Measurements from ENCODE around the gene IL17RC.

The IL17RC gene

GRCh38 chr3:9902372-9903237 lies 14.3 kb upstream of the IL17RC start, which contains the start of gene IL17RE:
Gene IL17RE, plus strand, starts transcription at chr3:9902848. Its CDS starts 85 bp downstream, at chr3:9902933.
- DNase-seq, result no peak
- no peak for TF ChIP-seq EZH2phosphoT487 (IDR thresholded peaks at IDR 0.05; ENCODE audit: low read length)
- TF ChIP-seq CTCF (IDR thresholded peaks at IDR 0.05; ENCODE audit: low read length), result no peak
- TF ChIP-seq EZH2 (optimal IDR thresholded peaks at IDR 0.05; ENCODE audit: low read depth, low read length), result no peak
- no peak within 1 kb of the TSS for H3K9ac ChIP-seq (ENCODE audit: low read length)

GRCh38 chr3:9903238-9903624 lies 13.7 kb upstream of the IL17RC start:
- Histone ChIP-seq H4K20me1 (ENCODE audit: insufficient read depth, low read length) (no peaks in the 10 kb centered on the region), H3K79me2 (ENCODE audit: low read length) (no peaks in the 10 kb centered on the region), H3K9me2 (replicated peaks; ENCODE audit: insufficient read depth, low read length) (no peaks in the 10 kb centered on the region), H3K27ac (ENCODE audit: low read length) (no peak overlapping the region), H3K4me1 (ENCODE audit: low read length) (no peaks in the 10 kb centered on the region), H2AFZ (ENCODE audit: low read length) (no peak overlapping the region), H3K4me2 (ENCODE audit: low read depth, low read length) (no peak overlapping the region), H3K9ac (ENCODE audit: low read length) (no peak overlapping the region), H3K9me3 (replicated peaks; ENCODE audit: insufficient read depth, low read length) (no peaks in the 10 kb centered on the region), H3K27me3 (replicated peaks; ENCODE audit: insufficient read depth, low read length) (no peaks in the 10 kb centered on the region), H3K36me3 (replicated peaks; ENCODE audit: insufficient read depth, low read length) (no peaks in the 10 kb centered on the region), H3F3A (ENCODE audit: insufficient read depth, low read length) (no peaks in the 10 kb centered on the region), H3K4me3 (ENCODE audit: low read length) (no peak overlapping the region)
- no peak for DNase-seq
- TF ChIP-seq EZH2 (optimal IDR thresholded peaks at IDR 0.05; ENCODE audit: low read depth, low read length), result no peak
- TF ChIP-seq CTCF (IDR thresholded peaks at IDR 0.05; ENCODE audit: low read length), result no peak
- no peak for TF ChIP-seq EZH2phosphoT487 (IDR thresholded peaks at IDR 0.05; ENCODE audit: low read length)

More at GRCh38 chr3:9902372-9903237, 14.3 kb upstream of the IL17RC start, which contains the start of gene IL17RE:
- no peak within 1 kb of the TSS for H3K27ac ChIP-seq (ENCODE audit: low read length)
- H3K4me3 ChIP-seq (ENCODE audit: low read length), result no peak within 1 kb of the TSS
- H3K27me3 ChIP-seq (replicated peaks; ENCODE audit: insufficient read depth, low read length), result no peaks in the 10 kb centered on the region
- H3K79me2 ChIP-seq (ENCODE audit: low read length), result no peaks in the 10 kb centered on the region
- no peaks in the 10 kb centered on the region for H3K9me2 ChIP-seq (replicated peaks; ENCODE audit: insufficient read depth, low read length)
- H4K20me1 ChIP-seq (ENCODE audit: insufficient read depth, low read length), result no peaks in the 10 kb centered on the region
- no peaks in the 10 kb centered on the region for H3K36me3 ChIP-seq (replicated peaks; ENCODE audit: insufficient read depth, low read length)
- H3K4me1 ChIP-seq (ENCODE audit: low read length), result no peaks in the 10 kb centered on the region
- H3K9me3 ChIP-seq (replicated peaks; ENCODE audit: insufficient read depth, low read length), result no peaks in the 10 kb centered on the region
- H3K4me2 ChIP-seq (ENCODE audit: low read depth, low read length), result no peak within 1 kb of the TSS
- H2AFZ ChIP-seq (ENCODE audit: low read length), result no peak within 1 kb of the TSS
- H3F3A ChIP-seq (ENCODE audit: insufficient read depth, low read length), result no peaks in the 10 kb centered on the region

- H3K4me1 ChIP-seq (ENCODE audit: low read length), result no peaks in the 10 kb centered on the region
- no peak overlapping the region for H3K9ac ChIP-seq (ENCODE audit: low read length)
- no peaks in the 10 kb centered on the region for H3K9me2 ChIP-seq (replicated peaks; ENCODE audit: insufficient read depth, low read length)
- TF ChIP-seq EZH2phosphoT487 (IDR thresholded peaks at IDR 0.05; ENCODE audit: low read length) (no peak), CTCF (IDR thresholded peaks at IDR 0.05; ENCODE audit: low read length) (no peak), EZH2 (optimal IDR thresholded peaks at IDR 0.05; ENCODE audit: low read depth, low read length) (no peak)
- H3K9me3 ChIP-seq (replicated peaks; ENCODE audit: insufficient read depth, low read length), result no peaks in the 10 kb centered on the region
- H2AFZ ChIP-seq (ENCODE audit: low read length), result no peak overlapping the region
- no peaks in the 10 kb centered on the region for H3K27me3 ChIP-seq (replicated peaks; ENCODE audit: insufficient read depth, low read length)
- H3F3A ChIP-seq (ENCODE audit: insufficient read depth, low read length), result no peaks in the 10 kb centered on the region
- DNase-seq, result no peak
- no peaks in the 10 kb centered on the region for H3K36me3 ChIP-seq (replicated peaks; ENCODE audit: insufficient read depth, low read length)
- no peak overlapping the region for H3K4me2 ChIP-seq (ENCODE audit: low read depth, low read length)
- H3K4me3 ChIP-seq (ENCODE audit: low read length), result no peak overlapping the region
- H4K20me1 ChIP-seq (ENCODE audit: insufficient read depth, low read length), result no peaks in the 10 kb centered on the region
- no peaks in the 10 kb centered on the region for H3K79me2 ChIP-seq (ENCODE audit: low read length)
- H3K27ac ChIP-seq (ENCODE audit: low read length), result no peak overlapping the region
Observed at GRCh38 chr3:9903904-9904303, 13.0 kb upstream of the IL17RC start.
